Thyroid gland (tissue), 4 donors: Measurements from ENCODE around the gene ADCY9. TPM values are rescaled to one million over a fixed set of nuclear protein-coding genes. Genes with fewer than 3 reads are reported as not detected.

Experiments used
- DNase-seq, 2 donors: peaks; one replicate each; pipeline ENCODE4 v3.0.0-alpha.2; 2019
- H3K27ac ChIP-seq, 3 donors: fragments of 200-600 bp; sonication (generic); 1 replicate in 2 of 3; 2 replicates in 1 of 3; pipeline ENCODE4 v1.5.1; 2016 to 2019; ENCODE audit warnings: mild to moderate bottlenecking in 1 of 3, moderate library complexity in 1 of 3
- H3K27me3 ChIP-seq: fragments of 200-600 bp; sonication (generic); one replicate; pipeline ENCODE4 v1.5.1; 2019
- H3K36me3 ChIP-seq, 2 donors: fragments of 200-600 bp; sonication (generic); one replicate each; pipeline ENCODE4 v1.5.1; 2016 to 2019
- H3K4me1 ChIP-seq, 2 donors: fragments of 200-600 bp; sonication (generic); one replicate each; pipeline ENCODE4 v1.5.1; 2017 to 2019
- H3K4me3 ChIP-seq, 3 donors: fragments of 200-600 bp; sonication (generic); replicated peaks in 1 of 3; 1 replicate in 2 of 3; 2 replicates in 1 of 3; pipeline ENCODE4 v1.5.1; 2016; ENCODE audit warnings: mild to moderate bottlenecking in 1 of 3
- H3K9me3 ChIP-seq: fragments of 200-600 bp; sonication (generic); one replicate; pipeline ENCODE4 v1.5.1; 2017
- CTCF ChIP-seq, 6 experiments: fragments of 200-600 bp in 3 of 6; fragments of 450-650 bp in 3 of 6; sonication (generic) in 3 of 6; IDR thresholded peaks; one replicate each; pipeline ENCODE4 v1.5.1; 2016 to 2019; ENCODE audit warnings: antibody characterized with exemption in 6 of 6, mild to moderate bottlenecking in 2 of 6, inconsistent platforms in 1 of 6, moderate library complexity in 1 of 6
- POLR2A ChIP-seq, 2 donors: fragments of 450-650 bp; IDR thresholded peaks; one replicate each; pipeline ENCODE4 v1.6.1; 2017; ENCODE audit warnings: antibody characterized with exemption in 2 of 2, mild to moderate bottlenecking in 2 of 2, moderate library complexity in 1 of 2
- WGBS, 2 donors: methylation state at CpG; one replicate each; pipeline ENCODE4 v1.1.5; 2017; 5-methylcytosine and 5-hydroxymethylcytosine counted together
- intact Hi-C: fragments of 100-400 bp; cut with DNase I; formaldehyde crosslinking; loops from one replicate; pipeline ENCODE4 v1.15.1; 2023
- total RNA-seq, 4 donors: library from RNA; depleted of rRNA; stranded (reverse); fragments of >200 nt; gene quantifications; one replicate each; pipeline ENCODE4 v1.2.3, GENCODE V29; 2016

Gene ADCY9
- total RNA-seq, 4 donors from 2014 or later: 61.4 to 123 (median 94.1) TPM

GRCh38 chr16:4056161-4057105 is 59.8 kb downstream of the ADCY9 start:
- intact Hi-C loops: no loop called here
- Histone ChIP-seq H3K4me1 (peaks cover 58 to 84% of the 10 kb centered on the region in 2 donors), H3K27me3 (no peaks in the 10 kb centered on the region), H3K27ac (peak overlapping the region; percentile 92 to 100 (median 92)), H3K9me3 (no peaks in the 10 kb centered on the region), H3K4me3 (no peak overlapping the region), H3K36me3 (no peaks in the 10 kb centered on the region)
- DNase-seq: no peak
- WGBS, 2 donors: 83 to 86% methylated on average over 15 to 16 of the region's 16 CpGs
- TF ChIP-seq POLR2A (IDR thresholded peaks at IDR 0.05) (no peak), CTCF (IDR thresholded peaks at IDR 0.05) (no peak)

- H3K27ac ChIP-seq: peak overlapping the region; percentile 92 to 100 (median 92)
- no peaks in the 10 kb centered on the region for H3K27me3 ChIP-seq
- no peaks in the 10 kb centered on the region for H3K36me3 ChIP-seq
- peaks cover 59 to 89% of the 10 kb centered on the region in 2 donors for H3K4me1 ChIP-seq
- intact Hi-C loops: no loop called here
- no peak for TF ChIP-seq CTCF (IDR thresholded peaks at IDR 0.05)
- TF ChIP-seq POLR2A (IDR thresholded peaks at IDR 0.05): no peak
- no peaks in the 10 kb centered on the region for H3K9me3 ChIP-seq
- no peak overlapping the region for H3K4me3 ChIP-seq
- 77 to 85% methylated on average over 15 of the region's 15 CpGs for WGBS, 2 donors
- peak; percentile 74 to 77 for DNase-seq
These were observed 60.5 kb downstream of the ADCY9 start for GRCh38 chr16:4055748-4056147.

GRCh38 chr16:4053301-4053845 is 62.9 kb downstream of the ADCY9 start:
- H3K27me3 ChIP-seq: no peaks in the 10 kb centered on the region
- no peak for TF ChIP-seq CTCF (IDR thresholded peaks at IDR 0.05)
- TF ChIP-seq POLR2A (IDR thresholded peaks at IDR 0.05): peak in 1 of 2 donors; percentile 49
- peak; percentile 98 for DNase-seq
- H3K4me1 ChIP-seq: peaks cover 43 to 76% of the 10 kb centered on the region in 2 donors
- H3K4me3 ChIP-seq: no peak overlapping the region
- H3K27ac ChIP-seq: peak overlapping the region; percentile 92 to 100 (median 92)
- H3K36me3 ChIP-seq: no peaks in the 10 kb centered on the region
- whole genome bisulfite sequencing, 2 donors: 5 to 8% methylated on average over 18 of the region's 18 CpGs
- intact Hi-C loops: no loop called here
- no peaks in the 10 kb centered on the region for H3K9me3 ChIP-seq

GRCh38 chr16:4052801-4053293 is 63.4 kb downstream of the ADCY9 start:
- H3K9me3 ChIP-seq: no peaks in the 10 kb centered on the region
- TF ChIP-seq POLR2A (IDR thresholded peaks at IDR 0.05): no peak
- WGBS, 2 donors: 39 to 41% methylated on average over 20 of the region's 20 CpGs
- H3K4me1 ChIP-seq: peaks cover 46 to 76% of the 10 kb centered on the region in 2 donors
- H3K27me3 ChIP-seq: no peaks in the 10 kb centered on the region
- peak; percentile 90 to 93 for DNase-seq
- H3K27ac ChIP-seq: peak overlapping the region; percentile 85 to 100 (median 92)
- no peak overlapping the region for H3K4me3 ChIP-seq
- no peaks in the 10 kb centered on the region for H3K36me3 ChIP-seq
- intact Hi-C loops: no loop called here

- no peaks in the 10 kb centered on the region for H3K36me3 ChIP-seq
- DNase-seq: no peak
- TF ChIP-seq CTCF (IDR thresholded peaks at IDR 0.05): no peak
- no peak for TF ChIP-seq POLR2A (IDR thresholded peaks at IDR 0.05)
- intact Hi-C loops: no loop called here
- WGBS, 2 donors: 66 to 67% methylated on average over 14 of the region's 14 CpGs
- H3K9me3 ChIP-seq: no peaks in the 10 kb centered on the region
- peak overlapping the region; percentile 85 to 100 (median 92) for H3K27ac ChIP-seq
- H3K4me1 ChIP-seq: peaks cover 52 to 76% of the 10 kb centered on the region in 2 donors
- no peak overlapping the region for H3K4me3 ChIP-seq
- no peaks in the 10 kb centered on the region for H3K27me3 ChIP-seq
These were observed 64.1 kb downstream of the ADCY9 start for GRCh38 chr16:4052096-4052495.
